ENCODE results near the gene PHLDB1. TPM values are rescaled to one million over a fixed set of nuclear protein-coding genes. Genes with fewer than 3 reads are reported as not detected.

The PHLDB1 gene
- polyA plus RNA-seq, 1 donor (not counting 4 experiments of a cell fraction or from before 2014, with no cell fraction given), result 35.0 TPM

DNA sequence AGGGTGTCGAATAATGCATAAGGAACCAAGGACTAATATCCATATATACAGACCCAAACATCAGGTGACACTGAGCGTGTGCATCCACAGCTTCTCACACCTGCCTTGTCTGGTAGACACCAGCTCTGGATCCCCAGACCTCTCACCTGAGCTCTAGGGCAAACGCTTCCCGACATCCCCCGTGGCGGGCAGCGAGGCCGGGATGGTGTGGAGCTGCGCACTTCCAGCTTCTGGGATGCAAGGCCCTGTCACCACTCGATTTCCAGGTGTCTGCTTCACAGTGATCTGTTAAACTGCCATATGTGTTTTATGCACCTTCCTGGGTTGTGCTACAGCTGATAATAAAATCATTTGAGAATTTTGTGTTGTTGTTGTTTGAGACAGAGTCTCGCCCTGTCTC lies 87.4 kb downstream of the PHLDB1 start:
- no peaks in the 10 kb centered on the region for H3K9me1 ChIP-seq (ENCODE audit: control insufficient read depth, extremely low read depth, insufficient read depth, low read length)
- dilution Hi-C loops (cut with MboI; ENCODE audit: extremely low pct_ligation_motif_present, low sequenced_read_pairs), result no loop called here
- no peak overlapping the region for H3K4me2 ChIP-seq (ENCODE audit: control insufficient read depth, extremely low read depth, insufficient read depth, low read depth, low read length)
- H3K4me3 ChIP-seq (ENCODE audit: control insufficient read depth in 2 of 3, extremely low read depth in 1 of 3, insufficient read depth in 2 of 3, low read depth in 1 of 3, low read length in 3 of 3), result no peak overlapping the region
- H2AFZ ChIP-seq (ENCODE audit: control insufficient read depth, low read length), result no peak overlapping the region
- no peaks in the 10 kb centered on the region for H3K27me3 ChIP-seq (ENCODE audit: control insufficient read depth, extremely low read depth, insufficient read depth, low read length)
- TF ChIP-seq, protein P1, sequence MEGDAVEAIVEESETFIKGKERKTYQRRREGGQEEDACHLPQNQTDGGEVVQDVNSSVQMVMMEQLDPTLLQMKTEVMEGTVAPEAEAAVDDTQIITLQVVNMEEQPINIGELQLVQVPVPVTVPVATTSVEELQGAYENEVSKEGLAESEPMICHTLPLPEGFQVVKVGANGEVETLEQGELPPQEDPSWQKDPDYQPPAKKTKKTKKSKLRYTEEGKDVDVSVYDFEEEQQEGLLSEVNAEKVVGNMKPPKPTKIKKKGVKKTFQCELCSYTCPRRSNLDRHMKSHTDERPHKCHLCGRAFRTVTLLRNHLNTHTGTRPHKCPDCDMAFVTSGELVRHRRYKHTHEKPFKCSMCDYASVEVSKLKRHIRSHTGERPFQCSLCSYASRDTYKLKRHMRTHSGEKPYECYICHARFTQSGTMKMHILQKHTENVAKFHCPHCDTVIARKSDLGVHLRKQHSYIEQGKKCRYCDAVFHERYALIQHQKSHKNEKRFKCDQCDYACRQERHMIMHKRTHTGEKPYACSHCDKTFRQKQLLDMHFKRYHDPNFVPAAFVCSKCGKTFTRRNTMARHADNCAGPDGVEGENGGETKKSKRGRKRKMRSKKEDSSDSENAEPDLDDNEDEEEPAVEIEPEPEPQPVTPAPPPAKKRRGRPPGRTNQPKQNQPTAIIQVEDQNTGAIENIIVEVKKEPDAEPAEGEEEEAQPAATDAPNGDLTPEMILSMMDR (optimal IDR thresholded peaks at IDR 0.05 in 1 of 3, IDR thresholded peaks at IDR 0.05 in 1 of 3, conservative IDR thresholded peaks at IDR 0.05 in 1 of 3; ENCODE audit: extremely low read depth in 1 of 3, insufficient read depth in 2 of 3, low read length in 3 of 3), result no peak
- TF ChIP-seq EZH2 (IDR thresholded peaks at IDR 0.05; ENCODE audit: low read length), result no peak
- H3K36me3 ChIP-seq (ENCODE audit: control insufficient read depth in 2 of 2, extremely low read depth in 1 of 2, insufficient read depth in 2 of 2, low read length in 2 of 2), result no peaks in the 10 kb centered on the region
- H3K9me3 ChIP-seq (ENCODE audit: control insufficient read depth, low read depth, low read length), result no peaks in the 10 kb centered on the region
- no peaks in the 10 kb centered on the region for H4K20me1 ChIP-seq (ENCODE audit: control insufficient read depth, extremely low read depth, insufficient read depth, low read length)
- H3K9ac ChIP-seq (ENCODE audit: control insufficient read depth, extremely low read depth, insufficient read depth, low read length), result no peak overlapping the region
- DNase-seq (ENCODE audit: low read depth, low spot score) (no peak), FAIRE-seq (no peak)
- H3K4me1 ChIP-seq (ENCODE audit: control insufficient read depth, extremely low read depth, insufficient read depth, low read length), result peaks cover 30% of the 10 kb centered on the region
- no peak overlapping the region for H3K27ac ChIP-seq (ENCODE audit: control insufficient read depth, insufficient read depth, low read length)
- no peaks in the 10 kb centered on the region for H3K79me2 ChIP-seq (ENCODE audit: control insufficient read depth, insufficient read depth, low read length)

DNA sequence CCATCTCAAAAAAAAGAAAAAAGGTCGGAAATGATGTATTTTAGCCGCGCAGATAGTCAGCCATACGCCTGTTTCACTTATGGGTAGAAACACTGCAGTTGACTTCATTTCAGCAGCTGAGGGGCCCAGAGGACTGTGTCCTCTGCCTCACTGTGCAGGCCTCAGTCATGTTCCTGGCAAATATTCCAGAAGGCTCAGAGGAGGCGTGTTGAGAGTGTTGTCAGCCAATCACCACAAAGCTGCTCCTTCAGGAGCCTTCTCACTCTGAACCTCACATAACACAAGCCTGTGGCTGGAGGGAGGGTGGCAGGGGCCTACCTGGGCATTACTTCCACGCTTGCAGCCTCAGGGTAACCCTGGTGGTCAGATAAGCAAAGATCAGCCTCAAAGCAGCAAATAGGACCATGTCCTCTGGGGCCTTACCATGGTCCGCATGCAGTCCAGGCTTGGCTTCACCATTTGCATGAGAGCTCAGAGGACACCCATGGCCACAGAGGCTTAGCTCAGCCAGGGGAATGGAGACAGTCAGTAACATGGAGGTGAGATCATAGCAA lies 89.3 kb downstream of the PHLDB1 start:
- Histone ChIP-seq H3K4me1 (ENCODE audit: control insufficient read depth, extremely low read depth, insufficient read depth, low read length) (peaks cover 17% of the 10 kb centered on the region), H3K27ac (ENCODE audit: control insufficient read depth, insufficient read depth, low read length) (no peak overlapping the region), H3K4me3 (ENCODE audit: control insufficient read depth in 2 of 3, extremely low read depth in 1 of 3, insufficient read depth in 2 of 3, low read depth in 1 of 3, low read length in 3 of 3) (no peak overlapping the region), H3K9me3 (ENCODE audit: control insufficient read depth, low read depth, low read length) (no peaks in the 10 kb centered on the region), H3K79me2 (ENCODE audit: control insufficient read depth, insufficient read depth, low read length) (no peaks in the 10 kb centered on the region), H3K36me3 (ENCODE audit: control insufficient read depth in 2 of 2, extremely low read depth in 1 of 2, insufficient read depth in 2 of 2, low read length in 2 of 2) (no peaks in the 10 kb centered on the region), H3K9me1 (ENCODE audit: control insufficient read depth, extremely low read depth, insufficient read depth, low read length) (no peaks in the 10 kb centered on the region), H4K20me1 (ENCODE audit: control insufficient read depth, extremely low read depth, insufficient read depth, low read length) (no peaks in the 10 kb centered on the region), H2AFZ (ENCODE audit: control insufficient read depth, low read length) (no peak overlapping the region), H3K27me3 (ENCODE audit: control insufficient read depth, extremely low read depth, insufficient read depth, low read length) (no peaks in the 10 kb centered on the region), H3K9ac (ENCODE audit: control insufficient read depth, extremely low read depth, insufficient read depth, low read length) (no peak overlapping the region), H3K4me2 (ENCODE audit: control insufficient read depth, extremely low read depth, insufficient read depth, low read depth, low read length) (no peak overlapping the region)
- DNase-seq (ENCODE audit: low read depth, low spot score), result no peak
- TF ChIP-seq, protein P1 (optimal IDR thresholded peaks at IDR 0.05 in 1 of 3, IDR thresholded peaks at IDR 0.05 in 1 of 3, conservative IDR thresholded peaks at IDR 0.05 in 1 of 3; ENCODE audit: extremely low read depth in 1 of 3, insufficient read depth in 2 of 3, low read length in 3 of 3), result no peak
- TF ChIP-seq EZH2 (IDR thresholded peaks at IDR 0.05; ENCODE audit: low read length), result no peak
- no peak for FAIRE-seq
- dilution Hi-C loops (cut with MboI; ENCODE audit: extremely low pct_ligation_motif_present, low sequenced_read_pairs), result no loop called here

Data from keratinocyte (primary cell).